ENCODE measurements around the gene AKR1C8.
"Not testable (repeated sequence)": the region's sequence is repeated elsewhere in the genome, so short reads cannot be mapped to it uniquely, and the experiment has no call there.

AKR1C8 gene

DNA sequence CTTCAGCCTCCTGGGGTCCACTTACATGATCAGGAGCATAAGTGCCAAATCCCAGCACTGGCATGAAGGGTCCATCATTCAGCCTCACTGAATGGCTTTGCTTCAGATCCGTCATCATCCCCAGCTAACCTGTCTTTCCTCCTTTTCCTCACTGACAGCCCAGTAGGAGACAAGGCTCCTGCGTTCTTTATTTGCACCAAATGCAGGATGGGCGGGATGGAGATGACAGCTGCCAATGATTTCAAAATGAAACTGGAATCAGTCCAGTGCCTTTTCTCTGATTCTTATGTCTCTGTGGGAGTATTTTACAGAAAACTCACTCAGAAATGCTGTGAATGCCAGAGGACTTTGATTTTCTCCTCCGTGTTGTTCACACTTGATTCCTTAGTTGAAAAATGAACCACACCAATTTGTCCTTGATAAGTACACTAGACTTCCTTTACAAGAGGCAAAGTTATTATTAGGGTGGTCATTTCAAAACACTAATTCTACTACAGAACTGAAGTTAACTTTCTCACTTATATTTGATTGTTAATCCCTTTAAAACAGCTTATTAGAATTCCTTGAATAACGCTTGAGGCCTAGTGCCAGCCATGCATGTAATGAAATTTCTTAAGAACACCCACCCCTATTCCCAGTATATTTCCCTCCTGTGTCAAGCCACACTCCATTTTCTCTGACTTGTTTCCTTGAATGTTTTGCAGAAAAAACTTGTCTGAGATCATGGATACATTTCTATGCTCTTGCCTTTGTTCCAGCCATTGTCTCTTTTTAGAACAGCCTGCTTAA is at the start of gene AKR1C8:
AKR1C8 (minus strand) TSS at position 164 of the 789 bp plus-strand sequence; CDS start at position 118, 46 bp downstream.
- H3K4me3 ChIP-seq, result no peak within 1 kb of the TSS
- H3K27ac ChIP-seq, result no peak within 1 kb of the TSS
- no peak for TF ChIP-seq CTCF (IDR thresholded peaks at IDR 0.05)
- no peak for DNase-seq (ENCODE audit: low spot score)

GRCh38 chr10:5234106-5234860 is 49.3 kb upstream of the AKR1C8 start:
- DNase-seq (ENCODE audit: low spot score), result no peak

GRCh38 chr10:5233324-5233723 is 48.4 kb upstream of the AKR1C8 start:
- Histone ChIP-seq H3K4me3 (no peak overlapping the region), H3K27ac (no peak overlapping the region)
- no peak for DNase-seq (ENCODE audit: low spot score)
- no peak for TF ChIP-seq CTCF (IDR thresholded peaks at IDR 0.05)

More at GRCh38 chr10:5234106-5234860, 49.3 kb upstream of the AKR1C8 start:
- no peak overlapping the region for H3K27ac ChIP-seq
- no peak for TF ChIP-seq CTCF (IDR thresholded peaks at IDR 0.05)
- no peak overlapping the region for H3K4me3 ChIP-seq

- no peak for TF ChIP-seq CTCF (IDR thresholded peaks at IDR 0.05)
- DNase-seq (ENCODE audit: low spot score), result no peak
- Histone ChIP-seq H3K27ac (no peak overlapping the region), H3K4me3 (no peak overlapping the region)
These were observed 44.1 kb upstream of the AKR1C8 start for GRCh38 chr10:5229019-5229418.

GRCh38 chr10:5222942-5223341 is 38.0 kb upstream of the AKR1C8 start:
- not testable (repeated sequence) for H3K27ac ChIP-seq; DNase-seq (ENCODE audit: low spot score); H3K4me3 ChIP-seq

DNA sequence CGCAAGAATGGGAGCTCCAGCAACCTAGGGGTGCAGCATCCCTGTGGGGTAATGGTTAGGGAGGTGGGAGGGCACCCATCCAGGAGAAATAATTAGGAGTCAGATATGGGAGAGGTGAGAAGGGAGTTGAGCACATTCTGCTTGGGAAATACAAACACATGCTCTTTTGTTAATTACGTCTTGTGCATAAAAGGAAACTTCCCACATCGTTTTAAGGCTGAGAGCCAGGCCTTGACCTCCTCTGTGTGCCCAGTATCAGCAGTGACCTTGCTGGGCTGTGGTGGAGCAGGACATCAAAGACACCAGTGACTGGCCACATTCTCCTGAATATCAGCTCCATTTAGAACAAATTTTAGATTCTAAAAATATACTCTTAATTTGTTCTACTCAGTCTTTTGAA is 34.3 kb upstream of the AKR1C8 start:
- no peak overlapping the region for H3K27ac ChIP-seq
- no peak overlapping the region for H3K4me3 ChIP-seq
- DNase-seq (ENCODE audit: low spot score), result no peak
- TF ChIP-seq CTCF (IDR thresholded peaks at IDR 0.05), result no peak

- Histone ChIP-seq H3K27ac (no peak overlapping the region), H3K4me3 (no peak overlapping the region)
- no peak for DNase-seq (ENCODE audit: low spot score)
- TF ChIP-seq CTCF (IDR thresholded peaks at IDR 0.05), result no peak
These were observed 31.9 kb upstream of the AKR1C8 start for GRCh38 chr10:5216801-5217200.
